DMS53 treated with DMSO at 0.1 percent for 48 hours (cell line): ENCODE data around the gene KIF20A.
"Not testable (repeated sequence)": the region's sequence is repeated elsewhere in the genome, so short reads cannot be mapped to it uniquely, and the experiment has no call there.

Experiments
- DNase-seq: peaks from one replicate; lab custom pipeline; 2025; ENCODE audit not compliant: unreplicated experiment; lab: John Stamatoyannopoulos, UW

KIF20A gene

DNA sequence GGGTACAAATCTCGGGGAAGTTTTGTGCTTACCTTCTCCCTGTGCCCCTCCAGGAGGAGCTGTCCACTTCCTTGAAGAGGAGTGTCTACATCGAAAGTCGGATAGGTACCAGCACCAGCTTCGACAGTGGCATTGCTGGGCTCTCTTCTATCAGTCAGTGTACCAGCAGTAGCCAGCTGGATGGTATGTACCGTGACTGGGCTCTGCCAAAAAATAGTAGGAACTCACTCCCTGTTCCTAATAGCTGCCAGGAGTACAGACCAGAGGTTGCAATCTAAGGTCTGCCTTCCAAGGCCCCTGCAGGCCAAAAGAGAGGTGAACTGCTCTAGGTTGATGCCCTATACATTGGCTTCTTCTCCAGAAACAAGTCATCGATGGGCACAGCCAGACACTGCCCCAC lies 3.9 kb downstream of the KIF20A start:
- no peak for DNase-seq

DNA sequence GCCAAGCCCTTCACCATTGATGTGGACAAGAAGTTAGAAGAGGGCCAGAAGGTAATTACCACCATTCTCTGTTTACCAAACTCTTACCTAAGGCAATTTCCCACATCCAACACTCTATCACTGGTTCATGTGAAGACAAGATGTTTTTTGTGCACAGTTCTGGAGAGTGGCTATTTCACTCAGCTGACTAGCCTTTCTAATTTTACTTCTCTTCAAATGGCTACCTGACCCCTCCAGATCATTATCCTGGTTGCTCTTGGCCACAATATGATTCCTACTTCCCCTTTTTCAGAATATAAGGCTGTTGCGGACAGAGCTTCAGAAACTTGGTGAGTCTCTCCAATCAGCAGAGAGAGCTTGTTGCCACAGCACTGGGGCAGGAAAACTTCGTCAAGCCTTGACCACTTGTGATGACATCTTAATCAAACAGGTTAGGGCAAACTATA lies 7.1 kb downstream of the KIF20A start:
- DNase-seq = no peak

GRCh38 chr5:138188626-138189025 lies 9.7 kb downstream of the KIF20A start:
- no peak for DNase-seq

DNA sequence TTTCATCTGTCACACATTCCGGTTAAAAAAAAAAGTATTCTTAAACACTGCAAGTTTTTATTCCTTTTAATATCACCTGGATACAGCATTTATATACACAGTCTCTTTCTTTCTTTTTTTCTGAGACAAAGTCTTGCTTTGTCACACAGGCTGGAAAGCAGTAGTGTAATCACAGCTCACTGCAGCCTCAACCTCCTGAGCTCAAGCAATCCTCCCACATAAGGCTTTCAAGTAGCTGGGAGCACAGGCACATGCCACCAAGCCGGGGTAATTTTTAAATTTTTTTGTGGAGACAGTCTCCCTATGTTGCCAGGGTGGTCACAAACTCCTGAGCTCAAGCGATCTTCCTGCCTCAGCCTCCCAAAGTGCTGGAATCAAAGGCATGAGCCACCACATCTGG lies 13.9 kb downstream of the KIF20A start:
- no peak for DNase-seq

- DNase-seq = not testable (repeated sequence)
These were observed 14.9 kb downstream of the KIF20A start for GRCh38 chr5:138193859-138194258.

- DNase-seq = no peak
These were observed 32.1 kb downstream of the KIF20A start for GRCh38 chr5:138210985-138211384.

DNA sequence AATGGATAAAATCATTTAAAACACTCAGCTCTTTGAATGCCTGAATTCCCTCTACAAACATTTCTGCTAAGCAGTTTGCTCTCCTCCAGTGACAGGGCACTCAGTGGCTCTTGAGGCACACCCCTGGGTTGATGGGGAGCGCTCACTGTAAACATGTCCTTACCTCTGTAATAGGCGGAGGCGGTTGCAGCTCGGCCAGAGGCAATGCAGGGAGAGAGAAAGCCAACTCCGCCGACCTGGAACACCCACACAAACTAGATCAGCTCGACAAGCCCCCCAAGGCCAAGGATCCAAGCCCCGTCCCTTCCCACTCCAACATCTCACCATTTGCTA lies 33.9 kb downstream of the KIF20A start:
- no peak for DNase-seq

- peak; percentile 99 for DNase-seq
These were observed 34.5 kb downstream of the KIF20A start, which contains the start of gene CDC23 for GRCh38 chr5:138213161-138214029. TSS of gene CDC23 (minus strand) at chr5:138213323. CDS start at chr5:138213312, 11 bp downstream.

DNA sequence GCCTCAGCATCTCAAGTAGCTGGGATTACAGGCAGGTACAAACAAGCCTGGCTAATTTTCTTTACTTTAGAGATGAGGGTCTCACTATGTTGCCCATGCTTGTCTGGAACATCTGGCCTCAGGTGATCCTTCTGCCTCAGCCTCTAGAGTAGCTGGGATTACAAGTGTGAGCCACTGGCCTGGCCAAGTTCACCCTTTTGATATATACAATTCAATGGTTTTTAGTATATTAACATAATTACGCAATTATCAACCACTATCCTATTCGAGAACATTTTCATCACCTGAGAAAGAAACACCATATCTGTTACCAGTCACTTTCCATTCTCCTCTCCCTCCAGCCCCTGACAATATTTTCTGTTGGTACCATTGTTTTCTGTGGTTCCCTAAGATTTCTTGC lies 37.9 kb downstream of the KIF20A start:
- DNase-seq = no peak

GRCh38 chr5:138223532-138223931 lies 44.6 kb downstream of the KIF20A start:
- DNase-seq = no peak

GRCh38 chr5:138224712-138225111 lies 45.8 kb downstream of the KIF20A start:
- DNase-seq = no peak

- no peak for DNase-seq
These were observed 48.0 kb downstream of the KIF20A start for GRCh38 chr5:138226910-138227309.

GRCh38 chr5:138229387-138229786 lies 50.5 kb downstream of the KIF20A start:
- no peak for DNase-seq

- no peak for DNase-seq
These were observed 51.3 kb downstream of the KIF20A start for GRCh38 chr5:138230261-138230660.

DNA sequence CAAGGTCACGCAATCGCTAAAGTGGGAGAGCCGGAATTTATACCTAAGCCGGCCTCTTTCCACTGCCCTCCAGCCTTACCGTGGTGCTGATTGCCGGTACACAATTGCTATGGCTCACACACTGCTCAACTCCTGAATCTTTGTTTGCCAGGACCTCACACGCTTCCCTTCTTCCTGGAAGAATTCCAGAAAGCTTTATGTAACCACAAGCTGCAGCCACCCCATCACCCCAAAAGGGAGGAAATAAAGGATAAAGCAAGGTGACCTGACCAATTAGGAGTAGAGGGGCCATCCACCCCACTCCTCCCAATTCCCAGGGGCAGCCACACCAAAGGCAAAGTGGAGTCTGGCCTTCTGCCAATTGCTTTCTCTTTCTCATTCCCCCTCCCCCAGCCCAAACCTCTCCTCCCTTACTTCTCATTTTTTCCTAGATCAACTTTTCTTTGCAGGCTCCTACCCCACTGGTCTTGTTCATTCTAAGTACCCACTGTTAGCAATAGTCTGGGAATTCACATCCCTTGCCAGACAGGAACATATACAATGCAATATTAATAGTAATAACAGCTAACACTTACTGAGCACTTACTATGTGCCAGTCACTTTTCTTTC lies 52.2 kb downstream of the KIF20A start:
- DNase-seq = no peak

- no peak for DNase-seq
These were observed 54.4 kb downstream of the KIF20A start for GRCh38 chr5:138233280-138233679.

DNA sequence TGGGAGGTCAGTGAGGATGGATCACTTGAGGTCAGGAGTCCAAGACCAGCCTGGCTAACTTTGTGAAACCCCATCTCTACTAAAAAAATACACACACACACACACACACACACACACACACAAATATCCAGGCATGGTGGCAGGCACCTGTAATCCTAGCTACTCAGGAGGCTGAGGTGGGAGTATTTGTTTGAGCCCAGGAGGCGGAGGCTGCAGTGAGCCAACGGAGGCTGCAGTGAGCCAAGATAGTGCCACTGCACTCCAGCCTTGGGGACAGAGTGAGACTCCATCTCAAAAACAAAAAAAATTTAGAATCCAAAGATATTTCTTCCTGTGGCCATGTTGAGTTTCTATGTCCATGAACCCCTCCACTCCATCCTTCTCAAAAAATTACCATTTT lies 55.7 kb downstream of the KIF20A start:
- DNase-seq = no peak
